Tibial nerve (tissue), 4 donors: Measurements from ENCODE around the gene GRAMD4. TPM values are rescaled to one million over a fixed set of nuclear protein-coding genes. Genes with fewer than 3 reads are reported as not detected.

ENCODE experiments used
- DNase-seq, 2 donors: peaks; one replicate each; pipeline ENCODE4 v3.0.0-alpha.2; 2019; ENCODE audit warnings: low spot score in 2 of 2
- H3K27ac ChIP-seq, 4 donors: fragments of 200-600 bp; sonication (generic) in 3 of 4; one replicate each; pipeline ENCODE4 v1.5.1; 2017 to 2019; ENCODE audit warnings: mild to moderate bottlenecking in 1 of 4
- H3K27me3 ChIP-seq, 2 donors: fragments of 200-600 bp; sonication (generic) in 1 of 2; one replicate each; pipeline versions ENCODE4 v1.5.1 to v1.6.0; 2017 to 2019
- H3K36me3 ChIP-seq, 3 donors: fragments of 200-600 bp; sonication (generic); one replicate each; pipeline ENCODE4 v1.5.1; 2018 to 2019
- H3K4me1 ChIP-seq, 4 donors: fragments of 200-600 bp; sonication (generic) in 3 of 4; one replicate each; pipeline ENCODE4 v1.5.1; 2017 to 2019
- H3K4me3 ChIP-seq, 4 donors: fragments of 200-600 bp; sonication (generic) in 3 of 4; one replicate each; pipeline ENCODE4 v1.5.1; 2017 to 2019; ENCODE audit warnings: mild to moderate bottlenecking in 1 of 4, moderate library complexity in 1 of 4
- H3K9me3 ChIP-seq, 4 donors: fragments of 200-600 bp; sonication (generic) in 3 of 4; one replicate each; pipeline ENCODE4 v1.5.1; 2017 to 2019
- CTCF ChIP-seq, 5 experiments: fragments of 200-600 bp in 3 of 5; fragments of 450-650 bp in 2 of 5; sonication (generic) in 3 of 5; IDR thresholded peaks; one replicate each; pipeline ENCODE4 v1.5.1; 2016 to 2019; ENCODE audit warnings: antibody characterized with exemption in 5 of 5, mild to moderate bottlenecking in 3 of 5, moderate library complexity in 2 of 5
- EP300 ChIP-seq, 2 donors: sonication (generic); formaldehyde crosslinking; IDR thresholded peaks; one replicate each; pipeline ENCODE4 v1.6.1; 2017; ENCODE audit warnings: antibody characterized with exemption in 2 of 2, mild to moderate bottlenecking in 1 of 2
- POLR2A ChIP-seq, 2 donors: fragments of 450-650 bp; IDR thresholded peaks; one replicate each; pipeline ENCODE4 v1.6.1; 2017; ENCODE audit warnings: antibody characterized with exemption in 2 of 2, mild to moderate bottlenecking in 2 of 2, moderate library complexity in 2 of 2
- WGBS, 2 donors: methylation state at CpG; one replicate each; pipeline ENCODE4 v1.1.5; 2018; 5-methylcytosine and 5-hydroxymethylcytosine counted together
- total RNA-seq, 4 donors: library from RNA; depleted of rRNA; stranded (reverse); fragments of >200 nt; gene quantifications; one replicate each; pipeline ENCODE4 v1.1.0, GENCODE V29; 2016

The GRAMD4 gene
- total RNA-seq, 4 donors from 2014 or later: 18.2 to 299 (median 54.3) TPM

- 88 to 93% methylated on average over 21 to 23 of the region's 26 CpGs for WGBS, 2 donors
- peaks cover 0 to 28% (median 0%) of the 10 kb centered on the region in 3 donors for H3K36me3 ChIP-seq
- no peak overlapping the region for H3K4me3 ChIP-seq
Observed at GRCh38 chr22:46655861-46656608, 35.8 kb downstream of the GRAMD4 start.

GRCh38 chr22:46656856-46657654 is 36.9 kb downstream of the GRAMD4 start:
- H3K4me3 ChIP-seq: no peak overlapping the region

More at GRCh38 chr22:46655861-46656608, 35.8 kb downstream of the GRAMD4 start:
- no peaks in the 10 kb centered on the region for H3K9me3 ChIP-seq
- TF ChIP-seq EP300 (IDR thresholded peaks at IDR 0.05) (no peak), POLR2A (IDR thresholded peaks at IDR 0.05) (no peak), CTCF (IDR thresholded peaks at IDR 0.05) (no peak)
- no peaks in the 10 kb centered on the region for H3K27me3 ChIP-seq
- no peak overlapping the region for H3K27ac ChIP-seq
- DNase-seq: no peak
- peaks cover 0 to 29% (median 16%) of the 10 kb centered on the region in 4 donors for H3K4me1 ChIP-seq

GRCh38 chr22:46657655-46657953 is 37.4 kb downstream of the GRAMD4 start:
- TF ChIP-seq EP300 (IDR thresholded peaks at IDR 0.05): no peak
- no peak for TF ChIP-seq POLR2A (IDR thresholded peaks at IDR 0.05)
- no peak for TF ChIP-seq CTCF (IDR thresholded peaks at IDR 0.05)
- H3K4me1 ChIP-seq: peaks cover 0 to 13% (median 10%) of the 10 kb centered on the region in 4 donors

More at GRCh38 chr22:46656856-46657654, 36.9 kb downstream of the GRAMD4 start:
- peaks cover 0 to 18% (median 14%) of the 10 kb centered on the region in 4 donors for H3K4me1 ChIP-seq
- H3K27me3 ChIP-seq: no peaks in the 10 kb centered on the region
- WGBS, 2 donors: 94% methylated on average over 12 to 15 of the region's 15 CpGs
- no peak for DNase-seq
- no peak overlapping the region for H3K27ac ChIP-seq
- peaks cover 0 to 39% (median 0%) of the 10 kb centered on the region in 3 donors for H3K36me3 ChIP-seq
- TF ChIP-seq POLR2A (IDR thresholded peaks at IDR 0.05) (no peak), EP300 (IDR thresholded peaks at IDR 0.05) (no peak), CTCF (IDR thresholded peaks at IDR 0.05) (no peak)
- H3K9me3 ChIP-seq: no peaks in the 10 kb centered on the region

GRCh38 chr22:46657996-46658947 is 38.1 kb downstream of the GRAMD4 start:
- 94 to 95% methylated on average over 28 to 34 of the region's 37 CpGs for WGBS, 2 donors
- DNase-seq: no peak
- H3K27ac ChIP-seq: no peak overlapping the region
- H3K36me3 ChIP-seq: peaks cover 0 to 51% (median 0%) of the 10 kb centered on the region in 3 donors
- H3K4me1 ChIP-seq: peaks cover 0 to 6% (median 4%) of the 10 kb centered on the region in 4 donors
- no peaks in the 10 kb centered on the region for H3K27me3 ChIP-seq
- no peaks in the 10 kb centered on the region for H3K9me3 ChIP-seq
- TF ChIP-seq POLR2A (IDR thresholded peaks at IDR 0.05) (no peak), CTCF (IDR thresholded peaks at IDR 0.05) (no peak), EP300 (IDR thresholded peaks at IDR 0.05) (no peak)
- H3K4me3 ChIP-seq: no peak overlapping the region

More at GRCh38 chr22:46657655-46657953, 37.4 kb downstream of the GRAMD4 start:
- Histone ChIP-seq H3K27ac (no peak overlapping the region), H3K9me3 (no peaks in the 10 kb centered on the region), H3K36me3 (peaks cover 0 to 44% (median 0%) of the 10 kb centered on the region in 3 donors), H3K4me3 (no peak overlapping the region), H3K27me3 (no peaks in the 10 kb centered on the region)
- WGBS, 2 donors: 98 to 99% methylated on average over 10 of the region's 10 CpGs
- DNase-seq: no peak
